GM18526 (cell line): ENCODE measurements around the gene ATPAF1.

Experiments used
- POLR2A ChIP-seq: IDR thresholded peaks from 3 replicates; pipeline ENCODE4 v1.6.1; 2011; ENCODE audit not compliant: insufficient read length; ENCODE audit errors: extremely low read depth

Gene ATPAF1, protein sequence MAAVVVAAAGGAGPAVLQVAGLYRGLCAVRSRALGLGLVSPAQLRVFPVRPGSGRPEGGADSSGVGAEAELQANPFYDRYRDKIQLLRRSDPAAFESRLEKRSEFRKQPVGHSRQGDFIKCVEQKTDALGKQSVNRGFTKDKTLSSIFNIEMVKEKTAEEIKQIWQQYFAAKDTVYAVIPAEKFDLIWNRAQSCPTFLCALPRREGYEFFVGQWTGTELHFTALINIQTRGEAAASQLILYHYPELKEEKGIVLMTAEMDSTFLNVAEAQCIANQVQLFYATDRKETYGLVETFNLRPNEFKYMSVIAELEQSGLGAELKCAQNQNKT

DNA sequence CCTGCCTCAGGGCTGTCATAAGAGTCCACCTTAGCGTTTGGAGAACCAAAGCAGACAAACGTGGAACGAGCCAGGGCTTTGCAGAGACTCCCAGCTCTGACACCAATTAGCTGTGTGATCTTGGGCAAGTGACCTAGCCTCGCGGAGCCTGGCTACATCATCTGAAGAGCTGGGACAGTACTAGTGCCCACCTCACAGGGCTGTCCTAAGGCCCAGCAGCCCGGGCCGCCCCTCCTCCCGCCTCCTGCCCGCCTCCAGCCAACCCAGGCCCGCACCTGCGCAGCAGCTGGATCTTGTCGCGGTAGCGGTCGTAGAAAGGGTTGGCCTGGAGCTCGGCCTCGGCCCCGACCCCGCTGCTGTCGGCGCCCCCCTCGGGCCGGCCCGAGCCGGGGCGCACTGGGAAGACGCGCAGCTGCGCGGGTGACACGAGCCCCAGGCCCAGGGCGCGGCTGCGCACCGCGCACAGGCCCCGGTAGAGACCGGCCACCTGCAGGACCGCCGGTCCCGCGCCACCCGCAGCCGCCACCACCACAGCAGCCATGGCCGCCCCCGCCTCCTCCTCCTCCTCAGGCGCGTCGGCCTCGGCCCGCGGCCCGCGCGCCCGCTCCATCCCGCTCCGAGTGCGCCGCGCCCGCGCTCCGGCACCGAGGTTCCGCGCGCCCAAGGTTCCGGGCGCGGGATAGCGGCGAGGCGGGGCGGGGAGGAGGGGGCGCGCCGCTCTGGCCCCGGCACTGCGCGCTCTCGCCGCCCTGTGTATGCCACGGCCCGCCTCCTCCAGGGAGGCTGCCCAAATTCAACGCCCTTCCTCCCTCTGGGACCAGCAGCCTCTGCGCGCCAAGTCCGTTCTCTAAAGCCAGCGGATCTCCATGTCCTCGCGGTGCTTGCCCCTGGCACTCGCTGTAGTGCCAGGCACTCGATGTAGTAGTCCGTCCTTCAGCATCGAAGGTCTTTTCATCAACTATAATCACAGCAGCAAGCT lies at the start of gene ATPAF1:
Gene ATPAF1 (minus strand): TSS at position 583 of the 979 bp plus-strand sequence. CDS start 42 bp downstream, at position 541.
- TF ChIP-seq POLR2A, result peak; percentile 78

DNA sequence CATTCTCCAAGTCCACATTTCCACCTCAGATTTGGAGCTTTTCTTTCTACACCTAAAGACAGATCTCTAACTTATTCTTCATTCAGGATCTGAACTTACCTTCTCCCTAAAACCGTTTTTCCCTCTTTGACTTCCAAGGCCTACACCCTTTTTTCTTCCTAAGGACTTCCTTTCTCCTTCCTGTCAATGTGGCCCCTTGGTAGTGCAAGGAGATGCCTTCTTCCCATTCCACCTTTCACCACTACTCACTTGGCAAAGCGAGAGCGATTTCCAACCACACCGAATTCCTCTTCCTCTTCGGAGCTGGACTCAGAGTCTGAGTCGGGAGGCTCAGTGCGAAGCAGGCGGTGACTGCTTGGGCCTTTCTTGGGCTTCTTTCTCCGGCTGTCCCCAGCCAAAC lies 49.5 kb upstream of the ATPAF1 start:
- no peak for TF ChIP-seq POLR2A

DNA sequence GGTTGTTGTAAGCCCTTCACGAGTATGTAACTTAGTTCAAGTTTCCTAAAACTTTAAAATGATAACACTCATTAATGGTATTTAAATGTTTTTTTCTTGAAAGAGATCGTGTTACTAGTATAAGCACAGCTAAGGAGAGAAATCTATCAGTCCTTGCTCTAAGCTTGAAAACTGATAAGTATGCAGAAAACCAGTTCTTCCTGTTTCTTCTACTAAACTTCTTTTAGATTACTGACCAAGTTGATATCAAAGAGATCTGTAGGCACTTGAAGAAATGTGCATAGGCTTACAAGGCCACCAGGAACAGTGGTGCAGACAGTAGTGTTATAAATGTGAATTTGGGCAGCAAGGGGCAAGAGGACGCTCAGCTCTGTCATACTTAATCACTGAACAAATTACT lies 46.8 kb upstream of the ATPAF1 start:
- no peak for TF ChIP-seq POLR2A

DNA sequence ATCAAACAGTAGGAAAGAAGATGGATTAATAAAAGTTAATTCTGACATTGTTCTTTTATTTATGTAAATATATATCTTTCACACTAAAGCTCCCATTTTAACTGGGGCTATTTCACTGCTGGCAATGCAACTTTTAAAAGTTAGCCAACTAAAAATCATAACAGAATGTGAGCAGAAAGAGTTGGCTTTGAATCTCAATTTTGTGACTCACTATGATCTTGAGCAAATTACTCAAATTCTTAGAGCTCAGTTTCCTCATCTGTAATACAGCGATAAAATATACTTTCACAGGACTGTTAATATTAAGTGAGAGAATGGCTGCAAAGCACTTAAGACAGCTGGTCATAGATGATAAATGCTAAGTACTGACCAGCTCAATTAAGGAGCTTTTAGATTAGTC lies 40.0 kb upstream of the ATPAF1 start:
- no peak for TF ChIP-seq POLR2A

DNA sequence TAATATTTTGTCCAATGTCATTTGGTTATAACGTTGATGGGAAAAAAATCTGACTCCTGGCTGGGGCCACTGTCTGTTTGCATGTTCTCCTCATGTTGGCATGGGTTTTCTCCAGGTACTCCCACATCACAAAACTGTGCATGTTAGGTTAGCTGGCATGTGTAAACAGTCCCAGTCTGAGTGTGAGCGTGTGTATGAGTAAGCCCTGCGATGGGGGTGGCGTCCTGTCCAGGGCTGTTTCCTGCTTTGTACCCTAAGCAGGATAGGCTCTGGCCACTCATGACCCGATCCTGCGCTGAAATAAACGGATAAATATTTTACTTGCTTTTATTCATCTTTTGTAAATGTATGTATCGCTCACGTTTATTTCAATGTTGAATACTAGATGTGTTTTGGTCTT lies 37.2 kb upstream of the ATPAF1 start:
- no peak for TF ChIP-seq POLR2A

DNA sequence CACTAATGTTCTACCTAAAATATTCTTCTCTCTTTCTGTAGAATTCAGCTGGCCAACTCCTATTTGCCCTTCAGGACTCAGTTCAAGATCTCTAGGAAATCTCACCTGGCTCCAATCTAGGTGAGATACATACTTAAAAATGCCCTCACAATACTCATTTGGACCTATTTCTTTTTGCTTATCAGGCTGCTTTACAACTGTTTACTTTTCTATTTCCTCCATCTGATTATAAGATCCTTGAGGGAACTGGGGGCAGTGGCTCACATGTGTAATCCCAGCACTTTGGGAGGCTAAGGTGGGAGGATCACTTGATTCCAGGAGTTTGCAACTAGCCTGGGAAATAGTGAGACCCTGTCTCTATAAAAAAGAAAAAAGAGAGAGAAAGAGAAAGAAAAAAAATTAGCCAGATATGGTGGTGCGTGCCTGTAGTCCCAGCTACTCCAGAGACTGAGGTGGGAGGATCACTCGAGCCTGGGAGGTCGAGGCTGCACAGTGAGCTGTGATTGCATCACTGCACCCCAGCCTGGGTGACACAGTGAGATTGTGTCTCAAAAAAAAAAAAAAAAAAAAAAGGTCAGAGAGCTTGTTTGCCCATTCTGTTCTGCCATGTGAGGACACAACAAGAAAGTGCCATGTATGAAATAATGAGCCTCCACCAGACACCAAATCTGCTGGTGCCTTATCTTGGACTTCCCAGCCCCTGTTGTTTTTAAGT lies 35.9 kb upstream of the ATPAF1 start:
- no peak for TF ChIP-seq POLR2A

DNA sequence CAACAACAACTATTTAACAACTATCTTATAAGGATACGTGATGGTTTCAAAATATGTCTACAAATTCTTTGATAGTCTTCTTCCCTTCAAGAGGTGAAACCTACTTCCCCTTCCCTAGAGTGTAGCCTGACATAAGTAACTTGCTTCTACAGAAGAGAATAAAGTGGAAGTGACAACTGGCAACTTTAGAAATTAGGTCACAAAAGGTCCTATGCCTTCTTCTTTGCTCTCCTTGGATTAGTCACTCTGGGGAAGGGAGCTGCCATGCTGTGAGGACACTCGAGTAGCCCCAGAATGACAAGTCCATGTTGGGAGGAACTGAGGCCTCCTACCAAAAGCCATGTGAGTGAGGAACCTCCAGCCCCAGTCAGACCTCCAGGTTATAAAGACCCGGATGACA lies 31.5 kb upstream of the ATPAF1 start:
- no peak for TF ChIP-seq POLR2A

DNA sequence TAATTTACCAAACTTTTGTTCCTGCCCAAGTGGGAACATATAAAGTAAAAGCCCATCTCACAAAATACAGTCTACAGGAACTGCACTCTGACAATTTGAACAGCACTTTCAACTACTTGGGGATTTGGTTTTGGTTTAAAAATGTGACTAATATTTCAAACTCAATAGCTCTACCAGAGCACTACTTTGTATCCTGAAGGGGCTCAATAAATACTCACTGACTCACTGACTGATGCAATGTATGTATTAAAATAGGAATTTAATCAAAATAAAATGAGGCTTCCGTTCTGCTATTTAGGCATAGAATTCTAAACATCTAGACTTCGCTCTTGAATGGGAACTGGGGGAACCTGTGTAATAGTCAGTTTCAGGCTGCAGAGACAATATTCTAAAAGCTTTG lies 28.9 kb upstream of the ATPAF1 start:
- no peak for TF ChIP-seq POLR2A

DNA sequence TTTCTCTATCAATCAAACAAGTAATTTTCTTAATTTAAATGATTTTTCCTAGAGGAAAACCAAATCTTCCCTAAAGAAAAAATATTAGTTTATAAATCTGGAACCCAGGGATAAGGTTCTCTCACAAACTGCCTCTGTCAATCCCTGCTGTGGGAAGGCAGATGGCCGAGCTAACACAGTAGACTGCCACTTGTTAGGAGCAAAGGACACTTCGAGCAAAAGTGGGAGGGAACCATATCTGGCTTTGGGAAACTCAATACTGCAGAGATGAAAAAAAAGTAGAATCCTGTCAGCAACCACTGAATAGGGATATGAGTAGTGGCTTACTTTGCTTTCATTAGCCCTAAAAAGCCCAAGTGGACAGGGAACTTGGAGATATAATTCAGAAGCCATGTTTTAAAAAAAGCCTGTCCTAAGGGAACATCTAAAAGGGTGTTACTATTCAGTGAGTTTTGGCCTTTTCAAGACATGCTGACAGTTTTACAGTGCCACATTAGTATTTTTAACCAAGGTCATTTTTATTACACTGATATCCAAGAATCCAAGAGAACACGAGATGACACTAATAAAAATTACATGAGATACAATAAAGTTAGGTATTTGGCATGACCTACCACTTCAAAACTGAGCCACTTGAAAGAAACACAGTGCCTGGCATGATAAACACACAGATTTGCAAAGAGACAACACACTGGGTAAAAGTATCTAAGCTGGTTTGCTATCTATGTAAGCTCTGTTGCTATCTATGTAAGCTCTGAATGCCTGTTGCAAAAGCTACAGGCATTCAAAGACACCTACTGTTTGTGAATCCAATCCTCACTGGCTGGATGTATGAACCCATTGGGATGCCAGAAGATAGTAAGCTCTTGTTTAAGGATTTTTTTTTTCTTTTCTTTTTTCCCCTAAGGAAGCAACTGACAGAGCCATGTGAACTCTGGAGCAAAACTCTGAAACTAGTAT lies 24.9 kb upstream of the ATPAF1 start:
- no peak for TF ChIP-seq POLR2A

DNA sequence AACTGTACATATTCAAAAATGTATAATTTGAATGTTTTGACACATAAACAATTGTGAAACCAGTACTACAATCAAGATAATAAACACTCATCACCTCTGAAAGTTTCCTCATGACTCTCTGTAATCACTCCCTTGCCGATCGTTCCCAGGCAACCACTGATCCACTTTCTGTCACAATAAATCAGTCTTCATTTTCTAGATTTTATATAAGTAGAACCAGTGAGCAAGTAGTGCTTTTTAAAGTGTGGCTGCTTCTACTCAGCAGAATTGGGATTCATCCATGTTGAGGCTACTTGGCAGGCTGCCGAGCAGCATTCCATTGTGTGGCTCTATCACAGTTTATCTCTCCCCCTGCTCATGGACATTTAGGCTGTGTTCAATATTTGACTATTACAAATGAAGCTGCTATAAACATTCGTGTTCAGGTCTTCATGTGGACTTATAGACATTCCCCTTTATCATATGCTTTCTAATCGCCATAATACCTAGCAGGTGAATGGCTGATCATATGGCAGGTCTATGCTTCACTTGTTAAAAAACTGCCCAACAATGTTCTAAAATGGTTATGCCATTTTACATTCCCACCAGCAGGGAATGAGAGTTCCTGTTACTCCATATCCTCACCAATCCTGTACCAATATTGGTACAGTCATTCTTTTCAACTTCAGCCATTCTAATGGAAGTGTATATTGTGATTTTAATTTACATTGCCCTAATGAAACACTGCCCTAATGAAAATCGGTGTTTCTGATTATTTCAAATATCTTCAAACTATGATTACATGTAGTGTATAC lies 24.0 kb upstream of the ATPAF1 start:
- TF ChIP-seq POLR2A, result no peak

DNA sequence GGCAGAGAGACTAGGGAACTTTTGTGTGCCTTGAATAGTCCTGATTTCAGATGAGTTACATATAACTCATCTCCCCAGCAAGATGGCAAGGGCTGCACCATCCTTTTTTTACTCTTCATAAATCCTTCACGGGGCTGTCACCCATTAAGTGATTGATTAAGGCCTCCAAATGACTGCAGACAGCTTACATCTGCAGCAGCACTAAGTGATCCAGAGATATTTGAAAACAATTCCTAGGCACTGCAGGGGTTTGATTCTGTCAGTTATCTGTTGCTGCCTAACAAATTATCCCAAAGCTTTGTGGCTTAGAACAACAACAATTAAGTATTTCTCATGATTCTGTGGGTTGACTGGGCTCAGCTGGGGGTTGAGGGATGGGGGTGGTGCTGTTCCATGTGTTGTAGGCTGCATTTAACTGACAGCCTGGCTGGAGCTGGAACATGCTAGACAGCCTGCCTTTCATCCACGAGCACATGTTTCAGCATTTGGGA lies 22.8 kb upstream of the ATPAF1 start:
- no peak for TF ChIP-seq POLR2A

DNA sequence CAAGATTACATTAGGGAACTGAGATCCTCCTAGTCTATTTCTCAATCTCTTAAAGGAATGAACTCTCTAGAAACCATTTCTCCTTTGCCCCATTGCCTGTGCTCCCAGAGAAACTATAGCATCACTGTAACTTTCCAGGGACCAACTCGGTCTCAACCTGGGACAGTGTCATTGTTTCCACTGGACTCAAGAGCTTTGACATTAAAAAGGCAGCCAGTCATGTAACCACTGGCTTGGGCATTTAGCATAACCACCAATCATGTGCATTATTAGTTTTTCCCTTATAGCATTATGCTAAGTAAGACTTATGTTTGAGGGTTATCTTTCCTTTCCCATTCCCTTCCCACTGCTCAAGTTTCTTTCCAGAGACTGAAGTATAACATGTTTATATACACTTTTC lies 21.7 kb upstream of the ATPAF1 start:
- no peak for TF ChIP-seq POLR2A

DNA sequence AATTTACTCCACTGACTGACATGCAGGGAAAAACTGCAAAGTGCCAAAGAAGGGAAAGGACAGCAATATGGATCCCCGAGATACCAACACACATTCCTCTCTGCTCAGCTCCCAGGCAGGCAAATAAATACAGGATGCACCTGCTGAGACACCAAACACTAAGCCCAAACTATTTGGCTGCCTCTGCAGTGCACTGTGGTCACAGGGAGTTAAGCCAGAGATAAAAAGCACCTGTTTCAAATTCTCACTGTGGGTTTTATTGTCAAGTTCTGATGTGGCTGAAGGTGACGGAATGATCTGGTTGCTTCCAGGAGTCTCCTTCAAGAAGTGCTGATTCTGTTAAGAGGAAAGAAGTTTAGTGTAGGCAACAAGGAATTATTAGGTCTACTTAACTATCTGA lies 21.2 kb upstream of the ATPAF1 start:
- TF ChIP-seq POLR2A, result no peak
